ENCODE results near the gene QPCT. TPM values are rescaled to one million over a fixed set of nuclear protein-coding genes. Genes with fewer than 3 reads are reported as not detected.

Gene QPCT
- total RNA-seq, 1 experiment from 2014 or later = not detected

DNA sequence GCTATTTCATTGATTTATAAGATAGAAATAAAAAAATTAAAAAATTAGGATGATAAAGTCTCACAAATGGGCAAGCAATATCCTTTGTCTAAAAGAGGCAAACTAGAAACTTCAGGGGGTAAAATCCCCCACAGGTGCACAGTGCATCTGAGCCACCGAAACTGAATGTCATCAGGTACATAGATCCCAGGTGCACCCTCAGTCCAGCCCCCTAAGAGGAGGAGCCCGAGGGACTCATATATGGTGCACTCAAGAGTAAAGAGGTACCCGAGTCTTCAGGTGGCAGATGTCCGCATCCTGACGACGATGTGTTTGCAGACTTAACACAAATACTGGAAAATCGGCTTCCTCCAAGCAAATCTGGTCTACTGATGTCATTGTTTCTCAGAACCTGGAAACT lies 11.3 kb downstream of the QPCT start:
- Histone ChIP-seq H2BK15ac (ENCODE audit: low read depth, low read length) (no peak overlapping the region), H3K79me2 (ENCODE audit: insufficient read depth, low read length) (no peaks in the 10 kb centered on the region), H3K23ac (ENCODE audit: insufficient read length, low read depth, low read length) (no peak overlapping the region), H2BK12ac (ENCODE audit: insufficient read length, low read depth, low read length) (no peak overlapping the region), H4K91ac (ENCODE audit: insufficient read length, low read depth, low read length) (no peak overlapping the region), H4K5ac (ENCODE audit: insufficient read length, low read depth, low read length) (no peak overlapping the region), H2AFZ (ENCODE audit: low read length) (no peak overlapping the region), H3K9me3 (ENCODE audit: control insufficient read depth, low read depth, low read length) (no peaks in the 10 kb centered on the region), H4K20me1 (ENCODE audit: control insufficient read depth, insufficient read depth, insufficient read length) (no peaks in the 10 kb centered on the region), H2BK20ac (ENCODE audit: low read depth, low read length, poor library complexity, severe bottlenecking) (no peak overlapping the region), H4K8ac (replicated peaks; ENCODE audit: insufficient read length, low read depth, low read length) (no peak overlapping the region), H3K23me2 (ENCODE audit: insufficient read length, low read depth, low read length, poor library complexity, severe bottlenecking) (no peaks in the 10 kb centered on the region), H3K18ac (ENCODE audit: insufficient read length, low read depth, low read length) (no peak overlapping the region), H3K14ac (ENCODE audit: insufficient read depth, low read length) (no peak overlapping the region), H3K4me1 (ENCODE audit: insufficient read depth, low read length) (no peaks in the 10 kb centered on the region), H2AK5ac (ENCODE audit: insufficient read length, low read length) (no peak overlapping the region), H2BK5ac (ENCODE audit: insufficient read length, low read length) (no peak overlapping the region), H3K4me2 (ENCODE audit: insufficient read depth, insufficient read length, low read length) (no peak overlapping the region), H3K27ac (ENCODE audit: insufficient read length, low read depth, low read length) (no peak overlapping the region), H3K4ac (ENCODE audit: low read depth, low read length) (no peak overlapping the region), H3K79me1 (ENCODE audit: insufficient read depth, low read depth, low read length, poor library complexity, severe bottlenecking) (no peaks in the 10 kb centered on the region), H3T11ph (ENCODE audit: low read length) (no peak overlapping the region), H3K9ac (ENCODE audit: extremely low read depth, insufficient read length, low read length) (no peak overlapping the region), H3K27me3 (ENCODE audit: insufficient read depth, low read length) (no peaks in the 10 kb centered on the region), H3K56ac (ENCODE audit: insufficient read length, low read depth, low read length) (no peak overlapping the region), H2BK120ac (ENCODE audit: low read depth, low read length, poor library complexity, severe bottlenecking) (no peak overlapping the region)
- DNase-seq = no peak
- H3K27ac Mint-ChIP-seq = no peak overlapping the region; a peak in 1 of 7 replicates
- H3K27me3 Mint-ChIP-seq (ENCODE audit: low read depth) = no peaks in the 10 kb centered on the region
- no peak overlapping the region for H3K4me3 Mint-ChIP-seq
- WGBS (ENCODE audit: extremely low coverage, insufficient read length, low lambda C conversion rate) = no CpG with 5 or more reads among the region's 7 CpGs
- peaks cover 4 to 6% of the 10 kb centered on the region in 2 experiments for H3K4me1 Mint-ChIP-seq
- H3K9me3 Mint-ChIP-seq = no peaks in the 10 kb centered on the region
- TF ChIP-seq, protein P1, sequence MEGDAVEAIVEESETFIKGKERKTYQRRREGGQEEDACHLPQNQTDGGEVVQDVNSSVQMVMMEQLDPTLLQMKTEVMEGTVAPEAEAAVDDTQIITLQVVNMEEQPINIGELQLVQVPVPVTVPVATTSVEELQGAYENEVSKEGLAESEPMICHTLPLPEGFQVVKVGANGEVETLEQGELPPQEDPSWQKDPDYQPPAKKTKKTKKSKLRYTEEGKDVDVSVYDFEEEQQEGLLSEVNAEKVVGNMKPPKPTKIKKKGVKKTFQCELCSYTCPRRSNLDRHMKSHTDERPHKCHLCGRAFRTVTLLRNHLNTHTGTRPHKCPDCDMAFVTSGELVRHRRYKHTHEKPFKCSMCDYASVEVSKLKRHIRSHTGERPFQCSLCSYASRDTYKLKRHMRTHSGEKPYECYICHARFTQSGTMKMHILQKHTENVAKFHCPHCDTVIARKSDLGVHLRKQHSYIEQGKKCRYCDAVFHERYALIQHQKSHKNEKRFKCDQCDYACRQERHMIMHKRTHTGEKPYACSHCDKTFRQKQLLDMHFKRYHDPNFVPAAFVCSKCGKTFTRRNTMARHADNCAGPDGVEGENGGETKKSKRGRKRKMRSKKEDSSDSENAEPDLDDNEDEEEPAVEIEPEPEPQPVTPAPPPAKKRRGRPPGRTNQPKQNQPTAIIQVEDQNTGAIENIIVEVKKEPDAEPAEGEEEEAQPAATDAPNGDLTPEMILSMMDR (conservative IDR thresholded peaks at IDR 0.05) = no peak
- H3K36me3 Mint-ChIP-seq (ENCODE audit: insufficient read depth in 1 of 3, low read depth in 3 of 3) = no peaks in the 10 kb centered on the region

Measured in H9 (cell line).